ENCODE measurements around the gene HPCAL1.

GRCh38 chr2:10396464-10396863 lies 93.8 kb downstream of the HPCAL1 start:
- TF ChIP-seq CREB1 (CRISPR knock-in tag; IDR thresholded peaks at IDR 0.05; ENCODE audit: low read depth) (no peak), CTCF (conservative IDR thresholded peaks at IDR 0.05; ENCODE audit: low read depth in 2 of 2) (no peak), EZH2 (IDR thresholded peaks at IDR 0.05; ENCODE audit: low read depth, unreplicated experiment) (no peak), POLR2AphosphoS5 (IDR thresholded peaks at IDR 0.05; ENCODE audit: low read depth) (no peak), REST (IDR thresholded peaks at IDR 0.05; ENCODE audit: unreplicated experiment) (peak; percentile 48), EZH2phosphoT487 (IDR thresholded peaks at IDR 0.05; ENCODE audit: unreplicated experiment) (no peak), JUNB (IDR thresholded peaks at IDR 0.05; ENCODE audit: unreplicated experiment) (no peak), STAT1 (IDR thresholded peaks at IDR 0.05; ENCODE audit: unreplicated experiment) (no peak), ZNF114 (CRISPR knock-in tag; IDR thresholded peaks at IDR 0.05) (no peak), ZNF331 (CRISPR knock-in tag; IDR thresholded peaks at IDR 0.05; ENCODE audit: low read depth) (no peak)

Data from GM23338 (cell line).